K562 (cell line): ENCODE results near the gene CD6. TPM values are rescaled to one million over a fixed set of nuclear protein-coding genes. Genes with fewer than 3 reads are reported as not detected.

ENCODE experiments used
- CREM ChIP-seq: IDR thresholded peaks from 2 replicates; pipeline ENCODE4 v1.6.1; 2014; ENCODE audit warnings: antibody characterized with exemption, low read depth
- CUX1 ChIP-seq: fragments of 200-800 bp; sonication (Bioruptor generic); IDR thresholded peaks from 2 replicates; pipeline ENCODE4 v1.6.1; 2016; ENCODE audit warnings: missing genetic modification characterization, missing compliant biosample characterization
- DEAF1 ChIP-seq: fragments of 450-650 bp; formaldehyde crosslinking; IDR thresholded peaks from 2 replicates; pipeline ENCODE4 v1.4.0; 2020; ENCODE audit warnings: mild to moderate bottlenecking, moderate library complexity
- ILF3 ChIP-seq: fragments of 450-650 bp; IDR thresholded peaks from 2 replicates; pipeline ENCODE4 v1.6.1; 2018; ENCODE audit warnings: antibody characterized with exemption, mild to moderate bottlenecking, moderate library complexity, borderline replicate concordance
- SMARCB1 ChIP-seq: IDR thresholded peaks from 2 replicates; pipeline ENCODE4 v1.6.1; 2011; ENCODE audit warnings: improper control_type of control experiment, low read depth; ENCODE audit not compliant: insufficient read length
- TCF3 ChIP-seq: sonication (generic); formaldehyde crosslinking; IDR thresholded peaks from 2 replicates; pipeline ENCODE4 v1.4.0; 2020; ENCODE audit warnings: mild to moderate bottlenecking, missing genetic modification reagents
- UBTF ChIP-seq, 2 experiments: IDR thresholded peaks; 2 replicates each; pipeline ENCODE4 v1.6.1; 2012; ENCODE audit warnings: improper control_type of control experiment in 2 of 2, low read depth in 2 of 2, low read length in 2 of 2, borderline replicate concordance in 1 of 2
- ZNF740 ChIP-seq, 3 experiments: fragments of 200-800 bp in 1 of 3; sonication (Bioruptor generic) in 1 of 3; sonication (generic) in 1 of 3; formaldehyde crosslinking in 1 of 3; IDR thresholded peaks; 2 replicates each; pipeline versions ENCODE4 v1.6.1 to v1.8.0; 2016 to 2022; ENCODE audit warnings: mild to moderate bottlenecking in 2 of 3, missing compliant biosample characterization in 2 of 3, missing genetic modification characterization in 2 of 3, missing genetic modification reagents in 1 of 3
- polyA plus RNA-seq, 8 experiments: library from polyadenylated mRNA; depleted of rRNA in 4 of 8; stranded (reverse) in 5 of 8; unstranded in 3 of 8; fragments of >200 nt; fragmentation: Nextera tagmentation in 2 of 8; fragmentation: Illumina TruSeq in 1 of 8; extraction: Ambion mirVana in 2 of 8; extraction: Trizol in 1 of 8; gene quantifications; 2 replicates each; pipeline versions ENCODE4 v1.2.1 to v1.2.3, GENCODE V29; 2011 to 2014; ENCODE audit warnings: inconsistent platforms in 1 of 8, missing spikeins in 1 of 8
- total RNA-seq, 7 experiments: library from RNA; depleted of rRNA in 6 of 7; stranded (reverse); fragments of >200 nt in 6 of 7; fragmentation: Illumina TruSeq in 2 of 7; extraction: Trizol in 2 of 7; gene quantifications; 2 replicates each; pipeline versions ENCODE4 v1.2.1 to v1.2.3, GENCODE V29; 2011 to 2021; ENCODE audit warnings: low replicate concordance in 1 of 7

CD6 gene
- total and polyA plus RNA-seq, 9 of the 15 experiments (the other 6 are each of a cell fraction or from before 2014, with no cell fraction given), result 0.84 TPM; not detected in 8

- TF ChIP-seq UBTF (IDR thresholded peaks at IDR 0.05; ENCODE audit: borderline replicate concordance in 1 of 2, low read depth in 2 of 2, low read length in 2 of 2) (no peak), CUX1 (CRISPR knock-in tag) (no peak), ILF3 (no peak), TCF3 (no peak), CREM (no peak), SMARCB1 (no peak), ZNF740 (CRISPR knock-in tag; IDR thresholded peaks at IDR 0.05) (no peak), ZNF740 (tag; IDR thresholded peaks at IDR 0.05) (no peak), DEAF1 (CRISPR knock-in tag) (no peak)
Measured at GRCh38 chr11:60942970-60943565, 28.4 kb upstream of the CD6 start (continued).
